GM12874 (cell line): ENCODE data around the gene PSMB5.

Experiments used
- TF ChIP-seq, protein P1 (sequence below): IDR thresholded peaks from 2 replicates; pipeline ENCODE4 v1.5.1; 2011; ENCODE audit warnings: low read depth, mild to moderate bottlenecking, control low read depth, low read length, moderate library complexity; ENCODE audit not compliant: insufficient read depth

The PSMB5 gene

GRCh38 chr14:22995889-22996625 is 38.6 kb downstream of the PSMB5 start:
- TF ChIP-seq, protein P1, sequence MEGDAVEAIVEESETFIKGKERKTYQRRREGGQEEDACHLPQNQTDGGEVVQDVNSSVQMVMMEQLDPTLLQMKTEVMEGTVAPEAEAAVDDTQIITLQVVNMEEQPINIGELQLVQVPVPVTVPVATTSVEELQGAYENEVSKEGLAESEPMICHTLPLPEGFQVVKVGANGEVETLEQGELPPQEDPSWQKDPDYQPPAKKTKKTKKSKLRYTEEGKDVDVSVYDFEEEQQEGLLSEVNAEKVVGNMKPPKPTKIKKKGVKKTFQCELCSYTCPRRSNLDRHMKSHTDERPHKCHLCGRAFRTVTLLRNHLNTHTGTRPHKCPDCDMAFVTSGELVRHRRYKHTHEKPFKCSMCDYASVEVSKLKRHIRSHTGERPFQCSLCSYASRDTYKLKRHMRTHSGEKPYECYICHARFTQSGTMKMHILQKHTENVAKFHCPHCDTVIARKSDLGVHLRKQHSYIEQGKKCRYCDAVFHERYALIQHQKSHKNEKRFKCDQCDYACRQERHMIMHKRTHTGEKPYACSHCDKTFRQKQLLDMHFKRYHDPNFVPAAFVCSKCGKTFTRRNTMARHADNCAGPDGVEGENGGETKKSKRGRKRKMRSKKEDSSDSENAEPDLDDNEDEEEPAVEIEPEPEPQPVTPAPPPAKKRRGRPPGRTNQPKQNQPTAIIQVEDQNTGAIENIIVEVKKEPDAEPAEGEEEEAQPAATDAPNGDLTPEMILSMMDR, result no peak

- TF ChIP-seq, protein P1, result peak; percentile 64
Measured at GRCh38 chr14:22994762-22995275, 39.9 kb downstream of the PSMB5 start.

- TF ChIP-seq, protein P1, result no peak
Measured at GRCh38 chr14:22993517-22993916, 41.2 kb downstream of the PSMB5 start.

- TF ChIP-seq, protein P1, result no peak
Measured at GRCh38 chr14:22991852-22992251, 42.8 kb downstream of the PSMB5 start.

DNA sequence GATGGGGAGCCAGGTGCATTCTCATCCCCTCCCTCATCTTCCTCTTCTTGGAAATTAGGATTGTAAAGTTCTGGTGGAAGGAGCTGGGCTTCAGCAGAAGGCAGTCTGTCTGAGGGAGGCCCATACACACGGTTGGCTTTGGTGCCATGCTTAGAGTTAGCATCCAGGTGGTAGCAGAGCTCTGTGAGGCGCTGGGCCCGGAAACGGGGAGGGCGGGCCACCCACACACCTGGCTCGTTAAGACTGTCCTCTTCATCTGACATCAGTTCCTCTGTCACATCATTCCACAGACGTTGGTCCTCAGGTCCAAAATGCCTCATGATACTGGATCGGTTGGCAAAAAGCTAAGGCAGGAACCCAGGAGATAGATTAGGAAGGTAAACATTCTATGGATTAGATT is 47.4 kb downstream of the PSMB5 start:
- TF ChIP-seq, protein P1, result no peak

- TF ChIP-seq, protein P1, result peak; percentile 80
Measured at GRCh38 chr14:22986508-22987054, 48.1 kb downstream of the PSMB5 start.

- TF ChIP-seq, protein P1, result no peak
Measured at GRCh38 chr14:22985894-22986507, 48.7 kb downstream of the PSMB5 start.
